ENCODE measurements around the gene ATP11C. TPM values are rescaled to one million over a fixed set of nuclear protein-coding genes. Genes with fewer than 3 reads are reported as not detected.

ATP11C gene
- polyA plus RNA-seq, 2 of the 4 experiments (the other 2 are of a cell fraction): 16.4 to 34.3 TPM

DNA sequence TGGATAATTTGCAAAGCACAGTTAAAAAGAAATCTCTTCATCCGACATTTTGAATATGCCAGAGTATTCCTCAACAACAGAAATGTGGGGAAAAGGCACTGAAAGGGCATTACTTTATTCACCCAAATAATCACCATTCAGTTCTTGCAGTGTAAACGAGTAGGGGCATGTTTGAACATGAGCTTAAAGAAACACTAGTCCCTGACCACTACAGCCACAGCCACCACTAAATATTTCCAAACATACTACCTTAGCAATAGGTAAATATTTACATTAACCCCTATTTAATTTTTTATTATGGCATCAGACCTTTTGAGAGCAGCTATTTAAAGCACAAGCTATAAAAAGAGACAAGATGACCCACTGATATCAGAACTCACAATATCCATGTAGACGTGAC is 252.5 kb downstream of the ATP11C start:
- Histone ChIP-seq H3K27ac (no peak overlapping the region), H3K4me3 (no peak overlapping the region), H3K9me3 (no peaks in the 10 kb centered on the region), H3K4me1 (no peaks in the 10 kb centered on the region), H3K4me2 (no peak overlapping the region)
- DNase-seq (ENCODE audit: low read depth in 1 of 2, low spot score in 1 of 2): no peak
- TF ChIP-seq NFE2L2 (conservative IDR thresholded peaks at IDR 0.05; ENCODE audit: low read length) (no peak), RCOR1 (IDR thresholded peaks at IDR 0.05; ENCODE audit: low read depth, low read length) (no peak), FOSL2 (IDR thresholded peaks at IDR 0.05) (no peak), FOSL2 (CRISPR knock-in tag; IDR thresholded peaks at IDR 0.05) (no peak)
- POLR2A ChIA-PET: no interaction called here
- WGBS (ENCODE audit: missing lambda C conversion rate): 6% methylated on average over 3 of the region's 3 CpGs
- CTCF ChIA-PET: no interaction called here
- no peak for FAIRE-seq
- ATAC-seq: no peak

Small RNA genes within 50 kb of the gene (small RNA-seq; reads per million reads assigned to genes)
- gene MIR505 (9.9 to 111 (median 72.3) reads per million in 6 experiments), gene RF00425 (0 to 0.26 (median 0) reads per million in 6 experiments), gene RF01210 (0 to 0.29 (median 0) reads per million in 6 experiments), gene RNU6ATAC23P (0 reads per million in 6 experiments)

Other genes with a start within 250 kb of the ATP11C start
- gene MCF2, start 224.9 kb downstream of the ATP11C start, polyA plus RNA-seq (2011; rRNA removed): 0.07 and 0.10 TPM in 2 replicates
- 0.09 TPM in 1 of 3 replicates, not detected in the others for gene MCF2, start 224.9 kb downstream of the ATP11C start, polyA plus RNA-seq (2017; fragmentation: RNase III; extraction: RNeasy Plus Mini Kit Qiagen cat#74134 plus additional on column Dnase treatment)
- gene CXorf66, start 32.5 kb upstream of the ATP11C start, polyA plus RNA-seq (2011; rRNA removed): not detected in 2 replicates
- not detected in 3 replicates for gene CXorf66, start 32.5 kb upstream of the ATP11C start, polyA plus RNA-seq (2017; fragmentation: RNase III; extraction: RNeasy Plus Mini Kit Qiagen cat#74134 plus additional on column Dnase treatment)